GM04504 (cell line): ENCODE results near the gene CNPY1.
"Not testable (repeated sequence)": the region's sequence is repeated elsewhere in the genome, so short reads cannot be mapped to it uniquely, and the experiment has no call there.

Source experiments
- DNase-seq: peaks from one replicate; pipeline ENCODE4 v3.0.0-alpha.2; 2012; ENCODE audit warnings: low read depth

Gene CNPY1

DNA sequence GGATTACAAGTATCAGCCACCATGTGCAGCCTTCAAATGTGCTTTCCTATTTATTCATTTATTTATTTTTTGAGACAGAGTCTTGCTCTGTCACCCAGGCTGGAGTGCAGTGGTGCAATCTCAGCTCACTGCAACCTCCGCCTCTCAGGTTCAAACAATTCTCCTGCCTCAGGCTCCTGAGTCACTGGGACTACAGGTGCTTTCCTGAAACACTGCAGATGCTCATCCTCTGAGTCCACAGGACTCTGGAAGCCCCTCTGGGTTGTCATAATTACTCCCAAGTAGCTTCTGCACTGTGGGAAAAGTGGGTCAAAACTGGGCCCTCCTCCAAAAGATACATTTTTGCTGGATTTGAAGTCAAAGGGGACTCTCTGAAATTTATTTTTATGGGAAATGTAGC, at the start of gene CNPY1:
Gene CNPY1 (minus strand): TSS at position 111 of the 400 bp plus-strand sequence. CDS start 630 bp downstream, outside the sequence.
- DNase-seq, result not testable (repeated sequence)

GRCh38 chr7:155594961-155595366, 48.6 kb upstream of the CNPY1 start:
- DNase-seq, result no peak

DNA sequence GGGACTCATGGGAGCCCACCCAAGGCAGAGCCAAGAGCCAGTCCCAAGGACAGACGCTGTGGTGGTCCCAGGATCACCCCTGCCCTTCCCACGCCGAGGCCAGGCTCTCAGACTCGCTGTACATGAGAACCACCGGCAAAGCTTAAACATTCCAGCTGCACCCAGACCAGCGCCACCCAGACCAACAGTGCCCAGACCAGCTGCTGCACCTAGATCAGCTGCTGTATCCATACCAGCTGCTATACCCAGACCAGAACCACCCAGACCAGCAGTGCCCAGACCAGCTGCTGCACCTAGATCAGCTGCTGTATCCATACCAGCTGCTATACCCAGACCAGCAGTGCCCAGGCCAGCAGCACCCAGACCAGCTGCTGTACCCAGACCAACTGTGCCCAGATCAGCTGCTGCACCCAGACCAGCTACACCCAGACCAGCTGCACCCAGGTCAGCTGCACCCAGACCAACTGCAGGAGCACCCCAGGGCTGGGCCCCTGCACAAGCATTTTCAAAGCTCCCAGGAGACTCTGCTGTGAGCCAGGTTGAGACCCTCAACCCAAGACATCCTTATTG, 47.9 kb upstream of the CNPY1 start:
- DNase-seq, result no peak

DNA sequence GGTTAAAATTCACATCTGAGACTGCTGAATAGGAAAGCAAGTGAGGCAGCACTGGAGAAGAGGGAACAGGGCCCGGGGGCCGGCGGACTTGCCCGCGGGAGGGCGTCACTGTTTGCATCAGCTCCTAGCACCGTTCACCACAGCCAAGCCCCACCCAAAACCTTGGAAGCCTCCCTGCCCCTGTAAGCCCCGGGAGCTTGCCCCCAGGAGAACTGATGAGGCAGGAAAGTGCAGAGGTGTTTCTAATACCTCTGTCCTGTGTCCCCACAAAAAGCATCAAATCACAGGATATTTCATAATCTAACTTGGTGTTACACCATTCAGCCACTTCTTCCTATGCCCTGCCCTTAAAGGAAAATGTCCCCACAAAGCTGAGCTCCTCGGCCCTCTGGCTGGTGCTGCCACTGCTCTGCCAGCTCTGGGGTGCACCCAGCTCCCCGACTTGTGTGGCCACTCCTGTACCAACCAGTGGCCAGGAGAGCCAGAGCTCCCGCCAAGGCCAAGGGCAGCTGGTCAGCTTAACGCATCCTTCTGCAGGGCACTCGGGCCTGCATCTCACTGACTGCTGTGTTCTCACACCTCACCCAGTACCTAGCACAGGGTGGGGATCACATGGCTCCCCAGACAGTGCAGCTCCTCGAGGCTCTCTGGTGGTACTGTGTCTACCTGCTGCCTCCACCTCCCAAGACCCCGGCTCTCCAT, 47.3 kb upstream of the CNPY1 start:
- no peak for DNase-seq

DNA sequence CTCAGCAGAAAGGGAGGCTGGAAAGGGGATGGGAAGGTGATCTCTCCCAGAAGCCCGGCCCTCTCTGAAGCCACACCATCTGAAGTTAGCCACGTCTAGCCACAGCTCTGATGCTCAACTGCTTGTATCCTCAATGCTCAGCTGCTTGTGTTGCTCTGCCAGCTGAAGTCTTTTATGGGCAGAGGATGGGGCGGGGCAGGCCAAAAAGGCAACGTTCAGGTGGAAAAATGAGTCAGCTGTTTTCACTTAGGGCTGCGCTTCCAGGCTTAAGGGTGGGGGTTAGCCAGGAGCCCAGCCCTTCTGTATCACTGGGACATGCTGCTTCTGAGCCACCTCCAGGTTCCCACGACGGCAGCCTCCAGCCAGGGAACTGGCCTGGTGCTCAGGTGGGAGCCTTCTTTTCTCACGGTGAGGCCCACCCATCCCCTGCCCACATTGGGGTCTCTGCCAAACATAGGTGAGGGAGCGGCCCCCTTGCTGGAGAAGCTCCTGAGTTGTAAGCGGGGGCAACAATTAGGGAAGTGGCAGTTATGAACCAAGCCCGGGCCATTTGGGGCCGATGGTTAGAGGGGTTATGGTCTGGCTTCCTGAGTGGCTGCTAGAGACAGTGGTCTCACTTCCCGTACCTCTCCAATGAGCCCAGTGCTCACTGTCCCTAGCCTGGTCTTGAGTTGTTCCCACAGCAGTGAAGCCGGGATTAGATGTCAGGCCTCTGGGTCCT, 44.9 kb upstream of the CNPY1 start:
- no peak for DNase-seq

DNA sequence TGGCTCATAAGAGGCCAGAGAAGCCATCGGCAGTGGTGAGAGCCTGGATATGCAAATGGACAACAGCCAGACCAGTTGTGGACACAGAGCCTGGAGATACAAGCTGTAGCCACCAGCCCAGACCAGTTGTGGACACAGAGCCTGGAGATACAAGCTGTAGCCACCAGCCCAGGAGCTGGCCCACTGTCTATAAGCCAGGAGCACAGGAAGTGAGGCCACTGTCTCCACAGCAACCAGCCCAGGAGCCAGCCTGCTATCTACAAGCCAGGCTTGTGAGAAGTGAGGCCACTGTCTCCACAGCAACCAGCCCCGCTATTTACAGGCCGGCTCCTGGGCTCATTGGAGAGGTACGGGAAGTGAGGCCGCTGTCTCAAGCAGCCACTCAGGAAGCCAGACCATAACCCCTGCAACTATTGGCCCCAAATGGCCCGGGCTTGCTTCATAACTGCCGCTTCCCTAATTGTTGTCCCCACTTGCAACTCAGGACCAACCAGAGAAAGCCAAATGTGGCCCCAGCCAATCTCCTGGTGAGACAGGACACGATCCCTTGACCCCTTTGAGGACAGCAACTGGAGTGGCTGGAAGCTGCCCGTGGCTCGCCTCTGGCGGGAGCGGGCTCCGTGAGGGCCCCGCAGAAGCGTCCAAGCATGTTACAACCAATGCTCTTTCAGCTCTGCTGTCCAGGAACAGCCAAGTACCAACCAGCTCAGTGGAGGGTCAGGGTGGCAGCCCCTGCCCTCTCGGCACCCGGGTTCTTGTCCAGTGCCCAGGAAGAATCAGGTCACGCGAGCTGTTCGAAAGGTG, 44.1 kb upstream of the CNPY1 start:
- no peak for DNase-seq

DNA sequence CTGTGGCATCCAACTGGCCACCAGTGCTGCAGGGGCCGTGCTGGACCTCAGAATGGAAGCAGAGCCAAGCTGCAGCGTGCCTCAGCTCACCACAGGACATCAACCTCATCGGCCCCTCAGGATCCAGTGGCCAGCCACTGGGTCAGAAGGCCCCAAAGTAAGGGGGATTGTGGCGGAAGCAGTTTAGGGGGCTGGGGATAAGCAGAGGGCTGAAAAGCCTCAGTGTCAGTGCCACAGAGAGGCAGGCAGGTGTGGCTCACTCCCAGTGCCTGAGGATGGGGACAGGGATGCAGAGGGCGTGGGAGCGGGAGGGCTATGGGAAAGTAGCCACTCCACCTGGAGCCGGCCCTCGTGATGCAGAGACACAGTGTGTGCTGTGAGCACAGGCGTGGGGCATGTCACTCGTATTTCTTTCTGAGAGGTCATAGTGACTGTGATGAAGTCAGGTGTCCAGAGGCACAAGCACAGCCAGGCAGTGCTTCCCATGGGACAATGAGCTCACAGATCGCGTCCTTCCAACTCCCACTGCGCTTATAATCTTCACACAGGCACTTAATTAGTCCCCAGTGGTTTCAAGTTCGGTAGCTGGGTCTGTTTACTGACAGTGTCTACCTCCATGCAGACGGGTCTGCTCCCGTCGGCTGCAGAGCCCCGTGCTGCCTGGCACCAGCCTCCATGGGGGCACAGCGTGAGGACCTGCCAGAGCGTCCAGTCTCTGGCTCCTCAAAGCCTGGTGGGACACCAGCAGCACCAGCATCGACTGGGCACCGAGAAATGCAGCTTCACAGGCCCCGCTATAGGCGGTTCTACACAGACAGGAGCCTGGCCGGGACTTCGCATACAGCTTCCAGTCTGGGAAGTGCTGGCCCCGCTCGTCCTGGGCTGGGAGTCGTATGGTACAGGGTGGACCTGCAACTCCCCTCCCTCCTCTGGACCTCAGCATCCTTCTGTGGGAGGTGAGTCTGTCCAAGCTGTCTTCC, 42.9 kb upstream of the CNPY1 start:
- no peak for DNase-seq

- no peak for DNase-seq
Measured at GRCh38 chr7:155588468-155588998, 42.2 kb upstream of the CNPY1 start.

DNA sequence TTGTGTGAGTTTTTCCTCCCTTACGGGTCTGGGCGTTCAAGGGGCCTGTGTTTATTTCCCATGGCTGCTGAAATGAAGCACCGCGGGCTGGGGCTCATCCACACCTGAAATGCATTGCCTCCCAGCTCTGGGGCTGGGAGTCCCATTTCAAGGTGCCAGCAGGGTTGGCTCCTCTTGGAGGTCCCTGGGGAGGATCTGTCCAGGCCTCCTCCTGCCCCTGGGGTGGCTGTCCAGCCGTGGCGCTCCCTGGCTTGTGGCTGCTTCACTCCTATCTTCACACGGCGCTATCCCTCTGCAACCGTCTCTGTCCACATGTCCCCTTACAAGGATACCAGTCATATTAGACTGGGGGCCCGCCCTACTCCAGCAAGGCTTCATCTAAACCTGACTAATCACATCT, 41.1 kb upstream of the CNPY1 start:
- no peak for DNase-seq

- no peak for DNase-seq
Measured at GRCh38 chr7:155586843-155587440, 40.6 kb upstream of the CNPY1 start.

DNA sequence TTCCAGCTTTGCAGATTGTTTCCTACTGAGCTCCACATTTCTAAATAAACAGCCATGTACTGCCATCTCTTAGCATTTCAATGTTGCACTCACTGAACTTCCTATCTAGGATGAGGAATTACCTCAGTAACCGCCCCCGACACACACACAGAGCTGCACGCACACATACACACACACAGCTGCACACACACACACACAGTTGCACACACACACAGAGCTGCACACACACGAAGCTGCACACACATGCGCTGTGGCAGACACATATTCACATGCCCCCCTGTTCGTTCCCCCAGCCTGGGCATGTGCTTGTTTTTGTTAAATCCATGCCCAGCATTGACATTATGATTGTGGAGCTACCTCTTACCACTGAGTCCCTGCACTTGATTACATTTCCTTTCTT, 39.6 kb upstream of the CNPY1 start:
- DNase-seq, result no peak

DNA sequence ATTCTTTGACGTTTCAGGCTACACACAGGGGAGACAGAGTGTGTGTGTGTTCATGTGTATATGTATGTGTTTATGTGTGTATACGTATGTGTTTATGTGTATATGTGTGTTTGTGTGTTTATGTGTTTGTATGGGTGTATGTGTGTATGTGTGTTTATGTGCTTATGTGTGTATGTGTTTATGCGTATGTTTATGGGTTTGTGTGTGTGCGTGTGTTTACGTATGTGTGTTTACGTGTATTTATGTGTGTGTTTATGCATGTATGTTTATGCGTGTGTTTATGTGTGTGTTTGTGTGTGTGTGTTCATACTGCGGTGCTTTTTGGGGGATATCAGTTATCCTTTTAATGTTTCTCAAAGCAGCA, 39.2 kb upstream of the CNPY1 start:
- no peak for DNase-seq

- no peak for DNase-seq
Measured at GRCh38 chr7:155584763-155585531, 38.6 kb upstream of the CNPY1 start.

DNA sequence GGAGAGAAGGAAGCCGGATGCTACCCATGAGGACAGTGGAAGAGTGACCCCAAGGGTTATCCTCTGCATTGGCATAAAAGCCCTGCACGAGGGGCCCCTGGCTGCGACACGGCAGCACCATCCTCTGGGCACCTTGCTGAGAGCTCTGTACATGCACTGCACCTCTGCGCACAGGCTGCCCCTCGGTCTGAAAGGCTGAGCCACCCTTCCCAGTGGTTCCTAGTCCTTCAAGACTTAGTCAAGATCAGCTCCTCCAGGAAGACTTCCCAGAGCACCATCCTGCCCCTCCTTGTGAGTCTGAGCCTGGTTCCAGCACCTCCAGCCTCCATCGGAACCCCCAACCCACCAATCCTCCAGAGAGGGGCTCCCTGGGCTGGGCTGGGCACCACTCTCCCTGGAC, 37.9 kb upstream of the CNPY1 start:
- no peak for DNase-seq

- DNase-seq, result no peak
Measured at GRCh38 chr7:155583636-155584035, 37.3 kb upstream of the CNPY1 start.

GRCh38 chr7:155581954-155582353, 35.6 kb upstream of the CNPY1 start:
- DNase-seq, result no peak

GRCh38 chr7:155581107-155581830, 34.9 kb upstream of the CNPY1 start:
- DNase-seq, result no peak

- no peak for DNase-seq
Measured at GRCh38 chr7:155580367-155580766, 34.0 kb upstream of the CNPY1 start.

DNA sequence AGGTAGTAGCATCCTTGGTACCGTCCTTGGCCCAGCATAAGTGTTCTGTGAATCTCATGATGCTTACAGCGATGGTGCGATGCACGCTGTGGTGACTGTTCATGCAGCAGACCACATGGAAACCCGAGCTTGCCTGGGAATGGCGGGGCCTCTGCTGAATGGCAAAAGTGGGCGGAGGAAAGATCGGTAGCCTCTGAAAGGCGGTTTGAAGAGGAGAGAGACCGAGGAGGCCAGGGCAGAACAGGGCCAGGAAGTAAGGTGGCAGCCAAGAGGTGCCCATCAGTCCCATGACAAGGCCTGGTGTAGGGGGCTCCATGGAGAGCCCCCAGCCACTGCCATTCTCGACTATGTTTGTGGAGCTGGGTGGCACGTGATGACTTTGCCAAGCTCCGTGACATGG, 33.2 kb upstream of the CNPY1 start:
- no peak for DNase-seq
